Measurements from ENCODE around the gene FHIT.

- TF ChIP-seq CTCF (IDR thresholded peaks at IDR 0.05), result no peak
- no peak for TF ChIP-seq POLR2A (IDR thresholded peaks at IDR 0.05)
Observed at GRCh38 chr3:60847791-60848190, 403.5 kb downstream of the FHIT start.

All from Peyer's patch (tissue), 4 donors.